Neural progenitor cell (in vitro differentiated cells): ENCODE measurements around the gene ZKSCAN7. TPM values are rescaled to one million over a fixed set of nuclear protein-coding genes. Genes with fewer than 3 reads are reported as not detected.
"Not testable (repeated sequence)": the region's sequence is repeated elsewhere in the genome, so short reads cannot be mapped to it uniquely, and the experiment has no call there.

ENCODE experiments used
- DNase-seq: peaks from one replicate; pipeline ENCODE4 v3.0.0-alpha.2; 2016; ENCODE audit warnings: low spot score
- H2AFZ ChIP-seq: fragments of 200-600 bp; sonication (generic); replicated peaks from 2 replicates; pipeline ENCODE4 v1.6.1; 2016; ENCODE audit warnings: antibody characterized with exemption
- H3F3A ChIP-seq: fragments of 200-600 bp; sonication (generic); 2 replicates; pipeline ENCODE4 v1.6.1; 2016; ENCODE audit warnings: antibody characterized with exemption, low read depth
- H3K27ac ChIP-seq: fragments of 200-600 bp; sonication (generic); 2 replicates; pipeline ENCODE4 v1.5.1; 2016; ENCODE audit warnings: mild to moderate bottlenecking
- H3K27me3 ChIP-seq: fragments of 200-600 bp; sonication (generic); 2 replicates; pipeline ENCODE4 v1.6.1; 2016; ENCODE audit warnings: mild to moderate bottlenecking, moderate library complexity
- H3K36me3 ChIP-seq: fragments of 200-600 bp; sonication (generic); 2 replicates; pipeline ENCODE4 v1.5.1; 2016
- H3K4me1 ChIP-seq: fragments of 200-600 bp; sonication (generic); 2 replicates; pipeline ENCODE4 v1.6.1; 2016; ENCODE audit warnings: mixed run types
- H3K4me2 ChIP-seq: fragments of 200-600 bp; sonication (generic); 2 replicates; pipeline ENCODE4 v1.6.1; 2016
- H3K4me3 ChIP-seq: fragments of 200-600 bp; sonication (generic); 2 replicates; pipeline ENCODE4 v1.5.1; 2016
- H3K79me2 ChIP-seq: fragments of 200-600 bp; sonication (generic); 2 replicates; pipeline ENCODE4 v1.6.1; 2016; ENCODE audit warnings: low read depth
- H3K9ac ChIP-seq: fragments of 200-600 bp; sonication (generic); 2 replicates; pipeline ENCODE4 v1.6.1; 2016
- H3K9me3 ChIP-seq: fragments of 200-600 bp; sonication (generic); 2 replicates; pipeline ENCODE4 v1.5.1; 2016; ENCODE audit warnings: low read depth
- H4K20me1 ChIP-seq: fragments of 200-600 bp; sonication (generic); 2 replicates; pipeline ENCODE4 v1.6.1; 2016; ENCODE audit warnings: low read depth
- H3K27ac Mint-ChIP-seq: 3 replicates; pipeline ENCODE4 v1.8.0; 2021; ENCODE audit warnings: mixed read lengths
- H3K27me3 Mint-ChIP-seq: 2 replicates; pipeline ENCODE4 v1.8.0; 2022; ENCODE audit warnings: low read depth, mild to moderate bottlenecking, inconsistent platforms, moderate library complexity, mixed read lengths; ENCODE audit not compliant: insufficient read depth
- H3K36me3 Mint-ChIP-seq: 3 replicates; pipeline ENCODE4 v1.8.0; 2021; ENCODE audit warnings: mixed read lengths
- H3K4me1 Mint-ChIP-seq: 3 replicates; pipeline ENCODE4 v1.8.0; 2021; ENCODE audit warnings: mixed read lengths
- H3K4me3 Mint-ChIP-seq: 3 replicates; pipeline ENCODE4 v1.8.0; 2021; ENCODE audit warnings: mild to moderate bottlenecking, moderate library complexity, mixed read lengths
- H3K9me3 Mint-ChIP-seq: 3 replicates; pipeline ENCODE4 v1.8.0; 2020; ENCODE audit warnings: mixed read lengths
- EZH2 ChIP-seq: fragments of 200-600 bp; sonication (generic); IDR thresholded peaks from 2 replicates; pipeline ENCODE4 v1.6.1; 2017; ENCODE audit warnings: antibody characterized with exemption, mild to moderate bottlenecking, moderate library complexity
- EZH2phosphoT487 ChIP-seq: fragments of 200-600 bp; sonication (generic); IDR thresholded peaks from 2 replicates; pipeline ENCODE4 v1.6.1; 2017; ENCODE audit warnings: antibody characterized with exemption
- total RNA-seq: library from RNA; depleted of rRNA; stranded (reverse); fragments of >200 nt; gene quantifications from 2 replicates; pipeline ENCODE4 v1.2.3, GENCODE V29; 2015; ENCODE audit warnings: low replicate concordance
- TF ChIP-seq, protein P1 (sequence below): fragments of 200-600 bp; sonication (generic); IDR thresholded peaks from 2 replicates; pipeline ENCODE4 v1.5.1; 2017; ENCODE audit warnings: antibody characterized with exemption, mild to moderate bottlenecking

ZKSCAN7 gene
- total RNA-seq, 1 donor from 2014 or later, result 14.1 TPM

DNA sequence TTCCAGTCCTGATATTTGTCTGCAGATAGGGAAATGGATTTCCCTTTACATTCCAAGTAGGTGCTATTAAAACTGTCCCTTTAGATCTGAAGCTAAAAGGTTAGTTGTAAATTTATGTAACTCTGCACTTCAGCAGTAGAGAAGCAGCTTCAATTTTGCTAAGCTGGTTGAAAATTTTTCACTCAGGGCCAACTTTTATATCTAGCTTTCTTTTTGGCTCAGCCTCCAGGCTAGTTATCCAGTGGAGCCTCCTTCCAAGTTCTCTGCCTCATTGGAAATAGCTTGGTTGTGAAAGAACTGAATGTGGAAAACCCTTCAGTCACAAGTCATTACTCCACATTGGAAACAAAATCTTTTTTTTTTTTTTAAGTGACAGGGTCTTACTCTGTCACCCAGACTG is 21.6 kb downstream of the ZKSCAN7 start:
- H3K4me1 ChIP-seq, result no peaks in the 10 kb centered on the region
- TF ChIP-seq EZH2 (no peak), EZH2phosphoT487 (no peak)
- TF ChIP-seq, protein P1, sequence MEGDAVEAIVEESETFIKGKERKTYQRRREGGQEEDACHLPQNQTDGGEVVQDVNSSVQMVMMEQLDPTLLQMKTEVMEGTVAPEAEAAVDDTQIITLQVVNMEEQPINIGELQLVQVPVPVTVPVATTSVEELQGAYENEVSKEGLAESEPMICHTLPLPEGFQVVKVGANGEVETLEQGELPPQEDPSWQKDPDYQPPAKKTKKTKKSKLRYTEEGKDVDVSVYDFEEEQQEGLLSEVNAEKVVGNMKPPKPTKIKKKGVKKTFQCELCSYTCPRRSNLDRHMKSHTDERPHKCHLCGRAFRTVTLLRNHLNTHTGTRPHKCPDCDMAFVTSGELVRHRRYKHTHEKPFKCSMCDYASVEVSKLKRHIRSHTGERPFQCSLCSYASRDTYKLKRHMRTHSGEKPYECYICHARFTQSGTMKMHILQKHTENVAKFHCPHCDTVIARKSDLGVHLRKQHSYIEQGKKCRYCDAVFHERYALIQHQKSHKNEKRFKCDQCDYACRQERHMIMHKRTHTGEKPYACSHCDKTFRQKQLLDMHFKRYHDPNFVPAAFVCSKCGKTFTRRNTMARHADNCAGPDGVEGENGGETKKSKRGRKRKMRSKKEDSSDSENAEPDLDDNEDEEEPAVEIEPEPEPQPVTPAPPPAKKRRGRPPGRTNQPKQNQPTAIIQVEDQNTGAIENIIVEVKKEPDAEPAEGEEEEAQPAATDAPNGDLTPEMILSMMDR, result no peak
- no peak overlapping the region for H3K27ac Mint-ChIP-seq
- no peak overlapping the region for H2AFZ ChIP-seq
- H3K4me3 ChIP-seq, result no peak overlapping the region
- no peaks in the 10 kb centered on the region for H3K9me3 ChIP-seq
- H3K9me3 Mint-ChIP-seq, result peaks cover 13% of the 10 kb centered on the region
- no peaks in the 10 kb centered on the region for H3K4me1 Mint-ChIP-seq
- H3K4me3 Mint-ChIP-seq, result no peak overlapping the region
- no peaks in the 10 kb centered on the region for H3K27me3 ChIP-seq
- no peak for DNase-seq
- no peaks in the 10 kb centered on the region for H4K20me1 ChIP-seq
- no peak overlapping the region for H3K4me2 ChIP-seq
- H3K36me3 Mint-ChIP-seq, result peaks cover 40% of the 10 kb centered on the region
- H3K36me3 ChIP-seq, result peaks cover 5% of the 10 kb centered on the region
- H3K27me3 Mint-ChIP-seq, result no peaks in the 10 kb centered on the region
- no peaks in the 10 kb centered on the region for H3F3A ChIP-seq
- no peak overlapping the region for H3K27ac ChIP-seq
- H3K79me2 ChIP-seq, result no peaks in the 10 kb centered on the region
- H3K9ac ChIP-seq, result no peak overlapping the region

DNA sequence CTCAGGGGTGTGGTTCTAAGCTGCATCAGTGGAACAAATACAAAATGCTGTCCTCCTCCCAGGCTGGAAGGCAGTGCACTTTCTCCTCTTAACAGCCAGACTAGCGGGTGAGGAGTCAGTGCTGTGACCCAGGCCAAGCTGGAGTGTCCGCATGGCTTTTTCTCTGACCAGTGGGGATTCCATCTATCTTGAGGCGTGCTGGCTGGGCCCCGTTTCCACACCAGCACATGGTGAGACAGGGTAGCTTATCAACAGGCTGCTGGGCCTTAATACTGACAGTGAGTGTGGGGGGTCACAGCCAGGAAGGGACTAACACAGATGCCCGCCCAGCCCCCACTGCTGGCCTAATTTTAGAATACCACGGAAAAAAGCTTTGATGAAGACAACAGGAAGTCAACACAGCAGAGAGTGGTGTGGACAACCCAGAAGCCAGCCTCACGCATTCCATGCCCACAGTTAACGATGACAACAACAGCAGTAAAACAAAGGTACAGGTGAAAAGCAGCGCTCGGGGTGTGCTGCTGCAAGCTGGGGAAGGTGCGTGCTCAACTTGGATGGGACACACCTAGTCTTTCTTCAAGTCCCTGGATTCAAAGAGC is 22.5 kb downstream of the ZKSCAN7 start:
- H3K9me3 ChIP-seq, H3K4me1 Mint-ChIP-seq, H3K79me2 ChIP-seq, H3K27ac ChIP-seq, H3K36me3 ChIP-seq, H3K4me2 ChIP-seq, H2AFZ ChIP-seq, H3K4me3 Mint-ChIP-seq, H3K9me3 Mint-ChIP-seq, H4K20me1 ChIP-seq, H3K9ac ChIP-seq, H3K27me3 ChIP-seq, H3K4me3 ChIP-seq, H3F3A ChIP-seq, DNase-seq, H3K27me3 Mint-ChIP-seq, H3K27ac Mint-ChIP-seq, H3K4me1 ChIP-seq: not testable (repeated sequence)
- H3K36me3 Mint-ChIP-seq, result peaks cover 33% of the 10 kb centered on the region

DNA sequence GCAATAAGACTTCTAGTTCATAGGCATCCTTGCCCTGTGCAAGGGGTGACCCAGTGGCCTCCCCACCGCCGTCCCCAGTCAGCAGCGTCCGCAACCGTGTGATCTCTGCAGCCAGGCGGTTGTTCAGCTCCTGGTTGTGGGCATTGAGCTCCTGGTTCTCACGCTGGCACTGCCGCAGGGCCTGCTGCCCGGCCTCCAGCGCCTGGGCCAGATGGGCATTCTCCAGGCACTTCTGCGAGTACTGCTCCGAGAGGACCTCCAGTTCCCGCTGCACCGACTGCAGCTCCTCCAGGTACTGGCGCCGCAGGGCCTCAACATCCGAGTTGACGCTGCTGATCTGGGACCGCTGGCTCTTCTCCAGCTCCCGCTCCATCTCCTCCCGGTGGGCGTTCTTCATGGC is 23.3 kb downstream of the ZKSCAN7 start:
- not testable (repeated sequence) for H3F3A ChIP-seq, H3K27ac ChIP-seq, H3K27me3 ChIP-seq, H3K4me1 ChIP-seq, H4K20me1 ChIP-seq, H3K79me2 ChIP-seq, DNase-seq, H2AFZ ChIP-seq, H3K36me3 ChIP-seq, H3K9ac ChIP-seq, H3K9me3 Mint-ChIP-seq, H3K9me3 ChIP-seq, H3K27me3 Mint-ChIP-seq, H3K27ac Mint-ChIP-seq, H3K4me2 ChIP-seq, H3K4me3 ChIP-seq, H3K4me1 Mint-ChIP-seq
- Mint-ChIP-seq H3K4me3 (peak overlapping the region; percentile 30), H3K36me3 (peaks cover 27% of the 10 kb centered on the region)

DNA sequence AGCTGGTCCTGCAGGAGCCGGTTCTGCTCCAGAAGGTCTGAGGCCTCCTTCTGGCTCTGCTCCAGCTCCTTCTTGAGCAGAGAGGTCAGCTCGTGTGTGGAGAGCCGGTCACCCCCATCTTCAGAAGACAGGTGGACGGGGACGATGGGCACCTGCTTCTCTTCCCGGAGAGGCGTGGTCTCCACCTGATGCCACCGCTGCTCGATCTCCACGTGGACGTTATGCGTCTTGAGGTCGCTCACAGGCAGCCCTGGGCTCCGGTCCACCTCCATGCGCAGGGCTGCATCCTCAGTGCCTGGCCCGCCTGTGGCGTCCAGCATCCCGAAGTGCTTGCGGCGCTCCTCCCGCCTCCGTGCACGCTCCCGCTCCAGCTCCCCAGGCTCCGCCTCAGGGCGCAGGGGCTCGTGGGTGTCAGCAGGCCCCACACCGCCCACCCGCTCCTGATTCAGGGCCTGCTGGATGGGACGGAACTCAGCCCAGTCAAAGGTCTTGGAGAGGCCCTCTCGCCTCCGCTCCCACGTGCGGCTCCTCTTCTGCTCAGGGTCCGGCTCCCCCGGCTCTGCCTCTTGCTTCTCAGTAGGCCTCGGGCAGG is 24.0 kb downstream of the ZKSCAN7 start:
- not testable (repeated sequence) for H3K36me3 ChIP-seq, H3K27ac Mint-ChIP-seq, H3F3A ChIP-seq, H2AFZ ChIP-seq, H3K9ac ChIP-seq, H3K79me2 ChIP-seq, H3K27ac ChIP-seq, H3K9me3 ChIP-seq, H3K4me1 ChIP-seq, H3K4me2 ChIP-seq, H3K27me3 Mint-ChIP-seq, DNase-seq, H3K9me3 Mint-ChIP-seq, H3K4me3 ChIP-seq, H4K20me1 ChIP-seq, H3K4me1 Mint-ChIP-seq, H3K27me3 ChIP-seq
- Mint-ChIP-seq H3K4me3 (peak overlapping the region; percentile 30), H3K36me3 (peaks cover 27% of the 10 kb centered on the region)

DNA sequence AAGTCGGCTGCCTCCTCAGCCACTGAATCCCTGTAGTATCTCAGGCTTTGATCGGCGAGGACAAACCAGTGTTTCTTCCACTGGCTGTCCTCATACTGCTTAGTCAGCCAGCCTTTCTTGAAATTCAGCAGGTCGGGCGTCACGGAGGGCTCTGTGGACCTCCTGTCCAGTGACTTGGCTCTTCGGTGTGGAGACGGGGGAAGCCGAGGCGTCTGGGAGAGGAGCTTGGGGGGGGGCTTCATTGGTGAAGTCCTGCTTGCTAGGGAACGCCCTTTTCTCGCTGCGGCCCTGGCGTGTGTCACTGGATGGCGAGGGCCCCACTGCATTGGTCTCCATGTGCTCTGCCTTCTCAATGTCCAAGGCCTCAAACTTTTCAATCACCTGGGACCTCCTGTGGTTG is 24.8 kb downstream of the ZKSCAN7 start:
- H3K36me3 ChIP-seq, H3K79me2 ChIP-seq, H3K27me3 ChIP-seq, H3K4me3 ChIP-seq, H3K27ac ChIP-seq, H3K4me3 Mint-ChIP-seq, H3K27ac Mint-ChIP-seq, H3K4me1 ChIP-seq, H3K27me3 Mint-ChIP-seq, H3K4me2 ChIP-seq, H3K9ac ChIP-seq, H2AFZ ChIP-seq, H3K9me3 Mint-ChIP-seq, H3F3A ChIP-seq, H3K4me1 Mint-ChIP-seq, H3K9me3 ChIP-seq, H4K20me1 ChIP-seq, DNase-seq: not testable (repeated sequence)
- H3K36me3 Mint-ChIP-seq, result peaks cover 24% of the 10 kb centered on the region

DNA sequence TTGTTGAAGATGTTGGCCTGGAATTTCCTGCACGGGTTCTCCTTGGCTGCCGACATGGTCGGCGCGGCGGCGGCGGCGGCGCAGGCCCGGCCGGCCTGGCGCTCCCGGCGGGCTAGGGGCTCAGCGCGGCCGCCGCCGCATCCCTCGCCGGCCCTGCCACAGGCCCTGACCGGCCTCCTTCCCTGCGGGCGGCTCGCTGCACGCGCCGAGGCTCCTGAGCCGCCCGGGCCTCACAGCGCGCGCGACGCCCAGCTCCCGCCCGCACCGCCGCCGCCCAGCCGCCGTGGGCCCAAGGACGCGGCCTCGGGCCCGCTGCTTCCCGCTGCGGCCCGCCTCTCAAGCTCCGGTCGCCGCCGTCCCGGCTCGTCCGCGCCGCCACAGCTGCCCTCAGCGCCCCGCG is 26.0 kb downstream of the ZKSCAN7 start:
- H3K4me3 Mint-ChIP-seq, H3K4me3 ChIP-seq, H3K27me3 ChIP-seq, H3K4me2 ChIP-seq, H3K9ac ChIP-seq, H3K27ac Mint-ChIP-seq, H3K9me3 ChIP-seq, H3K9me3 Mint-ChIP-seq, H3K36me3 ChIP-seq, H3K27me3 Mint-ChIP-seq, H3K4me1 ChIP-seq, H3F3A ChIP-seq, H3K27ac ChIP-seq, H2AFZ ChIP-seq, H4K20me1 ChIP-seq: not testable (repeated sequence)
- H3K4me1 Mint-ChIP-seq, result peaks cover 14% of the 10 kb centered on the region
- peaks cover 11% of the 10 kb centered on the region for H3K79me2 ChIP-seq
- peaks cover 29% of the 10 kb centered on the region for H3K36me3 Mint-ChIP-seq
- peak; percentile 12 for DNase-seq
